Esophagus muscularis mucosa (tissue), 3 donors: ENCODE data around the gene MAT2A.

ENCODE experiments used
- POLR2A ChIP-seq: fragments of 450-650 bp; IDR thresholded peaks from one replicate; pipeline ENCODE4 v1.6.1; 2017; ENCODE audit warnings: antibody characterized with exemption, moderate library complexity, mild to moderate bottlenecking, low read depth
- POLR2AphosphoS5 ChIP-seq, 2 donors: sonication (generic); formaldehyde crosslinking; IDR thresholded peaks; one replicate each; pipeline ENCODE4 v1.6.1; 2017; ENCODE audit warnings: antibody characterized with exemption in 2 of 2
- TF ChIP-seq, protein P1 (sequence below), 3 experiments: fragments of 200-600 bp in 2 of 3; fragments of 450-650 bp in 1 of 3; sonication (generic) in 2 of 3; IDR thresholded peaks; one replicate each; pipeline ENCODE4 v1.5.1; 2017 to 2019; ENCODE audit warnings: antibody characterized with exemption in 3 of 3, mild to moderate bottlenecking in 2 of 3, moderate library complexity in 1 of 3

DNA sequence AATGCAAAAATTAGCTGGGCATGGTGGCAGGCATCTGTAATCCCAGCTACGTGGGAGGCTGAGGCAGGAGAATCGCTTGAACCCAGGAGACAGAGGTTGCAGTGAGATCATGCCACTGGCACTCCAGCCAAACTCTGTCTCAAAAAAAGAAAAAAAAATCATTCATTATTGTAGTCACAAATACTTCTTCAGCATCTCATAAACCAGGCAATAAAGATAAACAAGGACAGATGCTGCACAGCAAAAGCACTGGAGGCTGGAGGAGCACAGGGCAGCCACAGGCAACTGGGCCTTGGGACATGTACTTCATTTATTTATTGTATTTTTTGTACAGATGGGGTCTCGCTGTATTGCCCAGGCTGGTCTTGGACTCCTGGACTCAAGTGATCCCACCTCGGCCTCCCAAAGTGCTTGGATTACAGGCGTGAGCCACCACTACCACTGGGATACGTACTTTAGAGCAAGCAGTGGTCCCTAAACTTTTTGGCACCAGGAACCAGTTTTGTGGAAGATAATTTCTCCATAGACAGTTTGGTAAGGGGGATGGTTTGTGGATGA is 16.8 kb upstream of the MAT2A start:
- TF ChIP-seq POLR2A, result no peak
- TF ChIP-seq, protein P1, sequence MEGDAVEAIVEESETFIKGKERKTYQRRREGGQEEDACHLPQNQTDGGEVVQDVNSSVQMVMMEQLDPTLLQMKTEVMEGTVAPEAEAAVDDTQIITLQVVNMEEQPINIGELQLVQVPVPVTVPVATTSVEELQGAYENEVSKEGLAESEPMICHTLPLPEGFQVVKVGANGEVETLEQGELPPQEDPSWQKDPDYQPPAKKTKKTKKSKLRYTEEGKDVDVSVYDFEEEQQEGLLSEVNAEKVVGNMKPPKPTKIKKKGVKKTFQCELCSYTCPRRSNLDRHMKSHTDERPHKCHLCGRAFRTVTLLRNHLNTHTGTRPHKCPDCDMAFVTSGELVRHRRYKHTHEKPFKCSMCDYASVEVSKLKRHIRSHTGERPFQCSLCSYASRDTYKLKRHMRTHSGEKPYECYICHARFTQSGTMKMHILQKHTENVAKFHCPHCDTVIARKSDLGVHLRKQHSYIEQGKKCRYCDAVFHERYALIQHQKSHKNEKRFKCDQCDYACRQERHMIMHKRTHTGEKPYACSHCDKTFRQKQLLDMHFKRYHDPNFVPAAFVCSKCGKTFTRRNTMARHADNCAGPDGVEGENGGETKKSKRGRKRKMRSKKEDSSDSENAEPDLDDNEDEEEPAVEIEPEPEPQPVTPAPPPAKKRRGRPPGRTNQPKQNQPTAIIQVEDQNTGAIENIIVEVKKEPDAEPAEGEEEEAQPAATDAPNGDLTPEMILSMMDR (IDR thresholded peaks at IDR 0.05), result no peak
- TF ChIP-seq POLR2AphosphoS5 (IDR thresholded peaks at IDR 0.05), result no peak
